Measurements from ENCODE around the gene KLHL30.

Gene KLHL30, protein sequence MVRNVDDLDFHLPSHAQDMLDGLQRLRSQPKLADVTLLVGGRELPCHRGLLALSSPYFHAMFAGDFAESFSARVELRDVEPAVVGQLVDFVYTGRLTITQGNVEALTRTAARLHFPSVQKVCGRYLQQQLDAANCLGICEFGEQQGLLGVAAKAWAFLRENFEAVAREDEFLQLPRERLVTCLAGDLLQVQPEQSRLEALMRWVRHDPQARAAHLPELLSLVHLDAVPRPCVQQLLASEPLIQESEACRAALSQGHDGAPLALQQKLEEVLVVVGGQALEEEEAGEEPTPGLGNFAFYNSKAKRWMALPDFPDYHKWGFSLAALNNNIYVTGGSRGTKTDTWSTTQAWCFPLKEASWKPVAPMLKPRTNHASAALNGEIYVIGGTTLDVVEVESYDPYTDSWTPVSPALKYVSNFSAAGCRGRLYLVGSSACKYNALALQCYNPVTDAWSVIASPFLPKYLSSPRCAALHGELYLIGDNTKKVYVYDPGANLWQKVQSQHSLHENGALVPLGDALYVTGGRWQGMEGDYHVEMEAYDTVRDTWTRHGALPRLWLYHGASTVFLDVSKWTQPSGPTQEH

DNA sequence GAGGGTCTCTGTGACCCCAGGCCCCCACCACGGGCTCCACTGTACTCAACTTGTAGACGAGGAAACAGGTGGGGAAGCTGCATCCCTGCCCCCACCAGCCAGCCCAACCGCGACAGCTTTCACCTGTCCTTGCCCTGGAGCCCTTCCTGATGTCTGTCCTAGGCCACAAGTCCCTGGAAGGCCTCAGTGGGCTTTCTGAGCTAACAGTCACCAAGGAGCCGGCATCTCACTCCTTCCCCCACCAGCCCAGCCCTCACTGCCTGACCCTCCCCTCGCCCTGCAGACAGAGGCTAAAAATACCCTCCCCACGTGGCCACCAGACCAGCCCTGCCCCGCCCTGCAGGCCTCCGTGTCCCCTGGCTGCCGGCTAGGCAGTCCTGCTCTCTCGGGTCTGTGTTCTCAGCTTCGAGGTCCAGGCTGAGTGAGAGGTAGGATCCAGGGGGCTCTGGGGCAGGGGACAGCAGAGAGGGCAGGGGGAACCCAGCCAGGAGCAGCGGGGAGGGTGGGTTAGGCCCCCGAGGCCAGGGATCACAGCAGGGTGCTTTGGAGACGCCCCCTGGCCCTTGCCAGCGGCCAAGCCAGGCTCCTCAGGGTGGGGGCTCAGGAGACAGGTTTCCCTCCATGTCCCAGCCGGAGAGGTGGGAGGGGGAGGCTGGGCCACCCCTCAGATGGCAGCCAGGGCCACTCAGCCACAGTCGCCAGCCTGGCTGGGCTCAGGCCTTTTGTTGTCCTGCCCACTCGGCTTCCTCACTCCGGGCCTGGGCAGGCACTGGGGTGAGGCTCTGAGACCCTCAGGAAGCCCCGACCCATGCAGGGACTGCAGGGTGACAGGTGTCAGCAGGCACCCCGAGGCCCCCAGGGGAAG lies at the start of gene KLHL30:
Gene KLHL30, plus strand, starts transcription at position 338 of the 865 bp plus-strand sequence. CDS start 2,087 bp downstream, outside the sequence.
- DNase-seq (ENCODE audit: low spot score) = no peak

DNA sequence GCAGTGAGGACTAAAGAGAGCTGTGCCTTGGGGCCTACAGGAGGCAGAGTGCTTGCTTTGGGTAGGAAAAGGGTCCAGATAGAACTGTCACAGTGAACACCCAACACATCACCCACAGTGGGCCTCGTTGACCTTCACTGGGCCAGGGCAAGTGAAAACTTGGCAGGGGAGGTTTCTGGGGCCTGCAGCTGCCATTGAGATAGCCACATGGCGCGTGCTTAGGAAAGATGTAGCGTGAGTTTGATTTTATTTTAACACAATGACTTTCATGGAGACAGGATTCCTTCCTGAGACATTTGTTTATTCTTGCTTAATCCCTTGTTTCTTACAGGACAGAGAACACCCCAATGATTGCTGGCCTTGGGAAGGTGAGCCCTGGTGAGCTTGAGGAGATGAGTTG lies 47.6 kb upstream of the KLHL30 start:
- no peak for DNase-seq (ENCODE audit: low spot score)

DNA sequence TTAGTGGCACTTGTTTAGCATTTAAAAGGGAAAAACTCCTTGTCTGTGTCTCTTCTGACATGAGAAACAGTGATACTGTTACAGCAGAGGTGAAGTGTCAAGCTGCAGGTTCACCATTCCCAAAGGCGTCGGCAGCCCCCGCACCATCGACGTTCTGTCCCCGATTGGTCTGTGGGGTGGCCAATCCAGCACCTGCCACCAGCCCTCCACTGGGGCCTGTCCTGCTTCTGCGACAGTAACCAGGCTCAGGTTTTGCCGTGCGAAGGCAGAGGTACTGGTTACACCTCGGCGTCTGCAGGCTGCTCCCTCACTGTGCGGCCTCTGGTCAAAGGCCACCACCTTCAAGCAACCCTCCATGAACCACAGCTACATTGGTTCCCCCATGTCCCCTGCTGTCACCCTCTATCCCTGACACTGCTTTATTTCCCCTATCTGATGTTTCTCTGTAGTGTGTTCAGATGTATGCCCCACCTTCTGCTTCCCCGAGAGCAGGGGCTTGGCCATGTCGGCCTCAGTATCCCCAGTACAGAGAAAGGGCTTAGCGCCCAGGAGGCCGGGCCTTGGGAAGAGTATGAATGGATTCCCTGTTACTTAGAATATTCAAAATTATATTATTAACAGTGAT lies 46.9 kb upstream of the KLHL30 start:
- DNase-seq (ENCODE audit: low spot score) = peak; percentile 11

DNA sequence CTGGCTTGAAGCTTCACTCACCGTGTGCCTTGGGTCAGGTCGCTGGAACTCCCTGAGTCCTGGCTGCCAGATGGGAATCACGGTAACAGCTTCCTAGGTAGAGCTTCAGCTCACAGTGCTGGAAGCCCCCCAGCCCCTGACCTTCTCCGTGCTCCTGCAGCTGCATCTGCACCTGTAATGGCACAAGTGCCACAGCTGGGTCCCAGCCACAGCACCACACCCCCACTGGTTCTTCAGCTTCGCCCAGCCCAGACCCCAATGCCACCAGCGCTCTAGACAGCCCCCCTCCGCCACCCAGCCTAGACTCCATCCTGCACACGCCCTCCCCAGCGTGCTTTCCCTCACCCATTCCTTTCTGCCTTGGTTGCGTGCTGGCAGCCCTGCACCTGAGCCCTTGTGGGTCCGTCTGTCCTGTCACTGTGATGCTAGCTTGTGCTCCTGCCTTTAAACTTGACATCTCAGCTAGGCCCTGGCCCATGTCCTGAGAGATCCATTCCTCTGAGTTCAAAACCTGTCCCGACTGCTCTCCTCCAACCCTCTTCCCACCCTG lies 45.9 kb upstream of the KLHL30 start:
- DNase-seq (ENCODE audit: low spot score) = peak; percentile 22

DNA sequence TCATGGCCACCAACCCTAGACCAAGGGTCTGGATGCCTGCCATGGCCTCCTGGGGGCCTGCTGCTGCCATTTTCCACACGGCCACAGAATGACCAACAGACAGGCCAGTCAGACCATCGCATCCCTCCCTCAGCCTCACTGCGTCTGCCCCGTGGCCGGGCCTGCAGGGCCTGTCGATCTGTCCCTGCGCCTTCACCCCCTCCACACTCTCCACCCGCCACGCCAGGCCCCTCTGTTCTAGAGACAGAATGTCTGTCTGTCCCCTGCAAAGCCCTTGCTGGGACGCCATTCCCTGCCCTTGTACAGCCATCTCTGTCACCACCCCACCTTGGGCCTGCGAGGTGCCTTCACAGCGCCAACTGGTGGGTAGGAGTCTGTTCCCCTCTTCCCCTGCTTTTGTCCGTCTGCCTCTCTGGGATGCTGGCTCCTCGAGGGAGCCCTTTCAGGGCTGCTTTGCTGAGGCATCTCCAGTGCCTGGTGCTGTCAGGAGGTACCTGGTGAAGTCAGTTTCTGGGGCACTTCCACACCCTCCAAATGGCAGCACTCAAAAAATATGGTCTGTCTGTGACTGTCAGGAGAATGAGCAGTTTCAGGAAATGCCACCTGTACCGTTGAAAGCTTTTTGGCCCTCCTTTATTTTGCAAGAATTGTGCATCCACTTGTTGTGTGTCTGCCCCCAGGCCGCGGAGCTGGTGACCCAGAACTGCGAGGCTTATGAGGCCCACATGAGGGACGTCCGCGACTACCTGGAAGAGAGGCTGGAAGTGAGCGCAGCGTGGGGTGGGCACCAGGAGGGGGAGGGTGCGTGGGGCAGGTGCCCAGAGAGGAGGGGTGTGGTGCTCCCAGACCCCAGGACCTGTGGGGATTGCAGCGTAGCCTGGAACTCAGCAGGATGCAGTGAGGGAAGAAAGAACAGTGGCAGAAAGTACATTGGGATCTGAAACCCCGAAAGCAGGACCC lies 45.0 kb upstream of the KLHL30 start:
- DNase-seq (ENCODE audit: low spot score) = peak; percentile 21

DNA sequence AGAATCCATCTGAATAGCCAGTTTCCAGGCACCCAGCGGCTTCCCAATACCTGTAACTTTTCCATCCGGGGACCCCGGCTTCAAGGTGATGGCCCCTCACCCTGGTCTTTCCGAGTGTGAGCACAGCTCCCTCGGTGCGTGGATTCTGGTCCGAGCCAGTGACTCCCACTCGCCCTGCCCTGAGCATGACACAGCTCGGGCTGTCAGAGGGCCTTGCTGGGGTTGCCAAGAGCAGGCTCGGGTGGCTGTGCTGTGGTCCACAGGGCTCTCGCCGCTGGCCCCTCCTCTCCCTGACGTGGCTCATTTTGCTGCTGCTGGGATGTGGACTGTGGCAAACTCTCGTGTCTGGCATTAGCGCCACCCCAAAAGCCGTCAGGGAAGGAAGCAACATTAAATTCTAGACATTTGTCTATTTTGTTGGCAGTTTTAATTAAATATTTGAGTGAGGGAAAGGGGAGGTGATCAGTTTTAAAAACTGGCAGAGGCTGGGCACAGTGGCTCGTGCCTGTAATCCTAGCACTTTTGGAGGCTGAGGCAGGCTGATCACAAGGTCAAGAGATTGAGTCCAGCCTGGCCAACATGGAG lies 43.9 kb upstream of the KLHL30 start:
- DNase-seq (ENCODE audit: low spot score) = peak; percentile 21

DNA sequence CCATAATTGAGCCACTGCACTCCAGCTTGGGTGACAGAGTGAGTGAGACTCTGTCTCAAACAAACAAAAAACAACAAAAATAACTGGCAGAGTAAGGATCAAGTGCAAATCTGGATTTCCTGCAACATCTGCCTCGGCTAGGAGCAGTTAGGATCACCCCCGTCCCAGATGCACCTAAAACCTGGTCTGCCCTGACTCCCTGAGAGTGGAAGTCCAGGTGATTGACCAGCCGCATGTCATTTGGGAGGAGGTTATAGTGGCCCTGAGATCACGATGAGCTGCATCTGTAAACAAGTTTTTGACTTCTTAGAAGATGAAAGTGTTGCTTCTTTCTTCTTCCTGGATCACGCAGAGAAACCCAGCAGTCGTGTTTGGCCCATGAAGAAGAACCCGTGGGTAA lies 43.3 kb upstream of the KLHL30 start:
- DNase-seq (ENCODE audit: low spot score) = no peak

DNA sequence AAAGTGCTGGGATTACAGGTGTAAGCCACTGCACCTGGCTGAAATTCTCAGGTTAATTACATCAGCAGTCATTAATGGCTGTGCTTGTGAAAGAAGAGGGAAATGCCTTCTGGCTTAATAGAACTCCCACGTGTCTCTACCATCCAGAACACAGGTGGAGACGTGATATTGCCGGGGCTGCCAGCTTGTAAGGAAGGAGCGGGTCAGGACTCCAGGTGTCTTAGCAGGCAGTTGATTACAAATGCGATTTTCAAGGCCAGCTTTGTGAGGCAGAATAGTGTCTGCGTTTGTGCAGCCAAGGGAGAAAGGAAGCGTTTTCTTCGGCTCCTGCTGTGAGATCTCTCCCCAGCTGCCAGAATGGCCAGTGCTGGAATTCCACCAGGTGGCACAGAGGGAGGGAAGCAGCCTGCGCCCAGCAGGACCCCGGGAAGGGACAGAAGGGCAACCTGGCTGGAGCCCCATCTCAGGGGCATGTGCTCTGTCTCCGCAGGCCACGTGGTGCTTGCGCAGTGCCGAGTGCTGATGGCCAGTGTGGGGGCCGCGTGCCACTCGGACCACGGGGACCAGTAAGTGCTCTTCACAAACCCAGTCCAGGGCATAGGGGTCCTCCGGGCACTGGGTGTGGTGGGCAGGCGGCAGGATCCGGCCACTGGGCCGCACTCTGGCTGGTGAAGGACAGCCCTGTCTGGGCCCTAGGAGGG lies 42.0 kb upstream of the KLHL30 start:
- peak; percentile 26 for DNase-seq (ENCODE audit: low spot score)

DNA sequence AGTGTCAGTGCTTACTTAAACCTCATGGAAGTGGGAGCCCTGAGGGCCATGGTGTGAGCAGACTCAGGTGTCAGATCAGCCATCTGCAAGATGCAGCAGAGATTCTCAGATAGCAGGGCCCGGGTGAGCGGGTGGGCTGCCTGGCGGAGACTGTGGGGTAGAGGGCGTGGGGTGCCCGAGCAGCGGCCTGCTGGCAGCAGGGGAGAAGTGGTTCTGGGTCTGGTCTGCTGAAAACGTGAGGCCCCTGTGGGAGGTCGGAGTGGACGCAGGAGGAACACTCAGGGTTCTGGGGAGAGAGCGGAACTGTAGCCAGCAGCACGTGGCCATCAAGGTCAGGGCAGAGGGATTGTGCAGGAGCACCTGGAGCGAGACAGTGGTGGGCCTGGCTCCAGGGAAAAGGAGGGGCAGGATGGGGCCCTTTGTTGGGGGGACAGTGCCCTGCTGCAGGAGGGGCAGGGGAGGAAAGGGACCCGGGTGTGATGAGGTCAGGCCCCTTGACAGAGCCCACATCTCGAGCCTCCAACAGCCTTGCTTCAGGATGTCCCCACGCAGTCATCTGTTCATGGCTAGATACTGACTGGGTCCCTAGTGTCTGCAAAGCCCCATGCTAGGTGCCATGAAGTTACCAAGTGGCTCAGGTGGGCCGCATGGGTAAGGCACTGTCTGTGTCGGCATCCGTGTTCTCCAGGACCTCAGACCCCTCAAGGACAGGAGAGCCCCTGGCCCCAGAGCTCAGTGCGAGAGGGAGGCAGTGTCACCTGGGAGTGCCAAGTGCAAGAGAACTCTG lies 41.1 kb upstream of the KLHL30 start:
- peak; percentile 26 for DNase-seq (ENCODE audit: low spot score)

DNA sequence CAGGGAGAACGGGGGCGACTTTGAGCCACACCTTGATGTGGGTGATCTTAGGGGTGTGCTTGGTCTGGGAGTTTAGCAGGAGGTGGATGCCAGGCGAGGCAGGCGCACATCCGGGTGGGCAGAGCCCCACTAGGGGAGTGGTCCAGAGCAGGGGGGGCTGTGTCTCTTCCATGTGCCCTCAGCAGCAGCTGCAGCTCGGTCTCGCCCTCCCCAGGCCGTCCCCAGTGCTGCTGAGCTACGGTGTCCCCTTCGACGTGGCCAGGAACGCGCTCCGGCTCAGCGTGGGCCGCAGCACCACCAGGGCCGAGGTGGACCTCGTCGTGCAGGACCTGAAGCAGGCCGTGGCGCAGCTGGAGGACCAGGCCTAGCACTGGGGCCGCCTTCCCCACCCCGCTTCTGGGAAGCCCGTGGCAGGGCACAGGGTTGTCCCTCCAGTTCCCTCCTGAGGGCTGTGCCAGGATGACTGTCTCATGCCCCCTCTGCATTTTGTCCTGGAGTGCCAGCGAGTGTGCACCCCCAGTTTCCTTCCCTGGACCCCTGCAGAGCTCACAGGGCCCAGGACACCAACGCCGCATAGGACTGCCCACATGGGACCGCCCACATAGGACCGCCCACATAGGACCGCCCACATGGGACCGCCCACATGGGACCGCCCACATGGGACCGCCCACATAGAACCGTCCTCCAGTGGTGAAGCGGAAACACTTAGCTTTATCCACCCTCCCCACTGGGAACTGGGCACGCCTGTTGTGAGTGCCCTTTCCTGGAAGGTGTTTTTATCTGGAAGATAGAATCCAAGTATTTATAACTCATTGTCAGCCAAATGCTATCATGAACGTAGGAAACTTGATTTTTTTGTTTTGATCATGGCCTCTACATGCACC lies 40.2 kb upstream of the KLHL30 start:
- peak; percentile 74 for DNase-seq (ENCODE audit: low spot score)

DNA sequence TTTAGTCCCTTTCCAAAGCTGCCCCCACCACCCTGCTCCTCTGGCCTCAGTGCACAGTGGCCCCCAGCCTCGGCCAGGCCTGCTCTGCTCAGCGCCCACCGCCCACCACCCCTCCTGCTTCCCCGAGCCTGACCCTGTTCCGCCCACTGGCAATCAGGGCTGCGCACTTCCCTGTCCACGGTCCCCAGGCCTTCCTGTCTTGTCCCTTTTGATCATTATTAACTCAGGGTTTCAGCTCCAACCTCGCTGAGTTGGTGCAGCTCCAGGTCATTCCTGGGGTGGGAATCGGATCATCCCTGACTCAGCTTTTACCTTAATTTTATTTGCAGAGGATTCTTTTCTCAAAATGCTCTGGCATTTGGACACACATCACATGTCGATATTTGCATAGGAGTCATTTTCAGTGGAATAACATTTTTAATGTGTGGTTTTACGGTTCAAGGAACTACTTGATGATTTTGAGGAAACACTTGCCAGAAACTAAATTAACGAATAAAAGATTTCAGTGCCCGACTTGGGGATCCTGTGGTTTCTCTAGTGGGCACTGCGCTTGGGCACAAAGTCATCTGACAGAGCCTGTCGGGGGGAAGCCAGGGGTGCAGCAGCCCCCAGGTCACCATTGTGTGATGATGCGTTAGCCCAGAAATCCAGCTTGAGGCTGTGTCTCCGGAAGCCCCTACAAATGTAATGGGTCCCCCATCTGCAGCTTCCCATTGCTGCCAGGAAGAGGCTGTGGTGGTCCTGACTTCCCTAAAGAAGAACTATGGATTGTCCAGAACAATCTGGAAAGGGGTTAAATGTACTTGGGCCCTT lies 39.4 kb upstream of the KLHL30 start:
- peak; percentile 31 for DNase-seq (ENCODE audit: low spot score)

DNA sequence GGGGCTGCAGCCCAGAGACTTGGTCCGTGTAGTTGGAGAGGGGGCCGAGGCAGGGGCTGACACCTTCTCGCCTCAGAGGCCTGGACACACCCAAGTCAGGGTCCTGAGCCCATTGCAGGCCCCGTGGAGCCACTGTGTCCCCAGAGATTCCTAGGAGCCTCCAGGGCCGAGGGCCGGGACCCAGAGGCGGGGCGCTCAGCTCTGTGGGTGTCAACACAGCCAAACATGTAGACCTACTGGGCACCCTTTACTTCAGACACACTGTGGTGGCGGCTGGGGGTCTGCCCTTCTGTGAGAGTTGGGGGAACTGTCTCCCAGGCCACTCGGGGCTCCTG lies 38.8 kb upstream of the KLHL30 start:
- no peak for DNase-seq (ENCODE audit: low spot score)

DNA sequence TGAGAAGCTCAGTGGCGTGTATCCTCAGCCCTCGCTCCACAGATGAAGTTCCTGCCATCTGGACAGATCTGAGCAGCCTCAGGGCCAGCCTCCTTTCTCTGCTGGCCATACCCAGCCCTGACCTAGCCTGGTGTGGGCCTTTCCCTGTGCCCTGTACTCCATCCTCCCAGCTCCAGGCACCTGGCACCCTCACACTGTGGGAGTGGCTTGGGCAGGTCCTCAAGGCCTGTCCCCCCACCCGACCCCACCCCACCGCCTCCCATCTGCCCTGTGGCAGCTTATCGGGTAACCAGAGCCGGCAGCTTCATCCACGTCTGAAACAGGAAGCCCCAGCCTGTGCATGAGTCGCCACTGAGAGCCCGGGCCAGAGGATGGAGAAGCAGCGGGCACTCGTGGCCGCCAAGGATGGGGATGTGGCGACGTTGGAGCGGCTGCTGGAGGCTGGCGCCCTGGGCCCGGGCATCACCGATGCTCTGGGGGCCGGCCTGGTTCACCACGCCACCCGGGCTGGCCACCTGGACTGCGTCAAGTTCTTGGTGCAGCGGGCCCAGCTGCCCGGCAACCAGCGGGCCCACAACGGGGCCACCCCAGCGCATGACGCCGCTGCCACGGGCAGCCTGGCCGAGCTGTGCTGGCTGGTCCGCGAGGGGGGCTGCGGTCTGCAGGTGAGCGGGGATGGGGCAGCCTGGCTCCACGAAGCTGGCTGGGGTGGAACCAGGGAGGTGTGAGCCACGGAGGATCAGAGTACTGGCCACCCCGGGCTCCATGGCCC lies 38.2 kb upstream of the KLHL30 start, which contains the start of gene ESPNL:
Gene ESPNL, plus strand, starts transcription at position 292 of the 772 bp plus-strand sequence. Its CDS starts 80 bp downstream, at position 372.
- DNase-seq (ENCODE audit: low spot score) = peak; percentile 53

DNA sequence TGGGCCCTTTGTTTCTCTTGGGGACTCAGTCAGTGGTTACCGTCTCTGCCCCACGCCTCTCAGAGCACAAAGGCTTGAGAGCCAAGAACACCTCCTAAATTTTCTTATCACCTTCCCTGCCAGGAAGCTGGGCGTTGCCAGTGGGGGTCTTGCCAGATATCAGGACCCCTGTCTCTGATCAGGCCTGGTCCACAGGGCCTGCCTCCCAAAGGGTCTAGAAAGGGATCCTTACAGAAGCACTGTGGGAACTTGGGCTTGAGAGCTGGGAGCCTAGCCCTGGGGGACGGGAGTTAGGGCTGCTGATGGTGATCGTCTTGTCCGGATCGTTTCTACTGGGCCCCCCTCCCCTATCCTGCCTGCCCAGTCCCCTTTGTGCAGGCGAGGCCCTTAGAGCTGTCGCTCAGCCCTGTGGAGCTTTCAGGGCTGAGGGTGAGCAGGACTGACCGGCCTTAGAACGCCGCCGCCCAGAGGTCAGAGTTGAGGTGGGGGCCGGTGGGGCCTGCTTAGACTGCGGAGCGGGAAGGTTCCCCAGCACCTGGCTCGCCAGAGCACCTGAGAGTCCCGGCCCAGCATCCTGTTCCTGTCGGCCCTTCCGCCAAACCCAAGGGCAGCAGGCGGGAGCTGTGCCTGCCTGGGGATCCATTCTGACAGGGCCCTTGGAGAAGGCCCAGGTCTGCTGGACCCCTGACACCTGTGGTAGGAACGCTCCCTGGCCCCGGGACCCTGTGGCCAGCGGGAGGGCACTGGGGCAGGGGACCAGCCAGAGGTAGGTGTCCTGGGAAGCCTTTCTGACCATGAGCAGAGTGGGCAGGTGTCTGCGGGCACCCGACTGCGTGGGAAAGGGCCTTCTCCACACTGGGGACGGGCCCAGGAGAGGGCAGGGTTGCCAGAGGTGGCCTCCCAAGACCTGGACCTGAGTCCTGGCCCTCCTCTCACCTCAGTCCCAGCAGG lies 37.4 kb upstream of the KLHL30 start:
- peak; percentile 24 for DNase-seq (ENCODE audit: low spot score)
